WERI-Rb-1 (cell line): ENCODE data around the gene ZNF488.

ENCODE experiments used
- DNase-seq: peaks from one replicate; pipeline ENCODE4 v3.0.0-alpha.2; 2020
- H3K27ac ChIP-seq: fragments of 250-450 bp; sonication (Bioruptor Pico); 2 replicates; pipeline ENCODE4 v1.5.1; 2020; ENCODE audit warnings: mild to moderate bottlenecking, moderate library complexity
- H3K27me3 ChIP-seq: fragments of 250-450 bp; sonication (Bioruptor Pico); 2 replicates; pipeline ENCODE4 v1.5.1; 2021; ENCODE audit warnings: mild to moderate bottlenecking, low read depth, moderate library complexity; ENCODE audit not compliant: insufficient read depth, severe bottlenecking
- H3K36me3 ChIP-seq: fragments of 250-450 bp; sonication (Bioruptor Pico); 2 replicates; pipeline ENCODE4 v1.5.1; 2020; ENCODE audit warnings: mild to moderate bottlenecking, moderate library complexity
- H3K4me3 ChIP-seq: 2 replicates; pipeline ENCODE4 v1.5.1; 2011; ENCODE audit warnings: low read depth, mild to moderate bottlenecking, control low read depth, low read length
- H3K9me3 ChIP-seq: fragments of 250-450 bp; sonication (Bioruptor Pico); 2 replicates; pipeline ENCODE4 v1.5.1; 2021; ENCODE audit warnings: mild to moderate bottlenecking, moderate library complexity; ENCODE audit not compliant: severe bottlenecking
- CTCF ChIP-seq: IDR thresholded peaks from 2 replicates; pipeline ENCODE4 v1.5.1; 2011; ENCODE audit warnings: low read depth, mild to moderate bottlenecking, control low read depth, inconsistent platforms, low read length

Gene ZNF488

GRCh38 chr10:47319784-47320183 lies 64.3 kb downstream of the ZNF488 start:
- H3K4me3 ChIP-seq = no peak overlapping the region
- H3K36me3 ChIP-seq = no peaks in the 10 kb centered on the region
- H3K27ac ChIP-seq = no peak overlapping the region
- DNase-seq = no peak
- no peak for TF ChIP-seq CTCF
- H3K27me3 ChIP-seq = no peaks in the 10 kb centered on the region
- no peaks in the 10 kb centered on the region for H3K9me3 ChIP-seq

- Histone ChIP-seq H3K27me3 (no peaks in the 10 kb centered on the region), H3K36me3 (no peaks in the 10 kb centered on the region), H3K9me3 (no peaks in the 10 kb centered on the region), H3K4me3 (no peak overlapping the region), H3K27ac (no peak overlapping the region)
- no peak for TF ChIP-seq CTCF
- DNase-seq = no peak
Observed at GRCh38 chr10:47318706-47319105, 65.4 kb downstream of the ZNF488 start.

- no peaks in the 10 kb centered on the region for H3K27me3 ChIP-seq
- H3K4me3 ChIP-seq = no peak overlapping the region
- TF ChIP-seq CTCF = 0 out of 2 replicates have a peak, but pooled peaks have one; percentile 15
- no peaks in the 10 kb centered on the region for H3K9me3 ChIP-seq
- H3K27ac ChIP-seq = no peak overlapping the region
- no peaks in the 10 kb centered on the region for H3K36me3 ChIP-seq
- DNase-seq = no peak
Observed at GRCh38 chr10:47317251-47317650, 66.8 kb downstream of the ZNF488 start.

- no peak for DNase-seq
- no peak for TF ChIP-seq CTCF
- no peak overlapping the region for H3K4me3 ChIP-seq
- no peak overlapping the region for H3K27ac ChIP-seq
- H3K27me3 ChIP-seq = no peaks in the 10 kb centered on the region
- no peaks in the 10 kb centered on the region for H3K9me3 ChIP-seq
- H3K36me3 ChIP-seq = no peaks in the 10 kb centered on the region
Observed at GRCh38 chr10:47316131-47316530, 68.0 kb downstream of the ZNF488 start.
